Measurements from ENCODE around the gene PARP16.

GRCh38 chr15:65289261-65289854 is 2.7 kb upstream of the PARP16 start:
- TF ChIP-seq POLR2AphosphoS5 (IDR thresholded peaks at IDR 0.05; ENCODE audit: borderline replicate concordance, low read depth, low read length) = no peak
- TF ChIP-seq EZH2 (IDR thresholded peaks at IDR 0.05) = no peak
